SU-DHL-6 (cell line): Measurements from ENCODE around the gene EXOSC3.
"Not testable (repeated sequence)": the region's sequence is repeated elsewhere in the genome, so short reads cannot be mapped to it uniquely, and the experiment has no call there.

ENCODE experiments used
- H2AFZ ChIP-seq: fragments of 200-600 bp; sonication (generic); 2 replicates; pipeline ENCODE4 v1.6.1; 2014; ENCODE audit warnings: low read depth, mild to moderate bottlenecking, moderate library complexity, mixed read lengths, antibody characterized with exemption, low read length; ENCODE audit not compliant: severe bottlenecking
- H3F3A ChIP-seq: fragments of 200-600 bp; shearing (Covaris generic); 2 replicates; pipeline ENCODE4 v1.6.0; 2016; ENCODE audit warnings: antibody characterized with exemption, mild to moderate bottlenecking; ENCODE audit not compliant: insufficient read depth
- H3K27ac ChIP-seq: fragments of 200-600 bp; sonication (generic); 2 replicates; pipeline ENCODE4 v1.5.1; 2016; ENCODE audit warnings: low read depth, mild to moderate bottlenecking, low read length, moderate library complexity, mixed read lengths
- H3K27me3 ChIP-seq: fragments of 200-600 bp; sonication (generic), shearing (Covaris generic); 2 replicates; pipeline ENCODE4 v1.6.0; 2014; ENCODE audit warnings: mild to moderate bottlenecking, low read length
- H3K36me3 ChIP-seq: fragments of 200-600 bp; sonication (generic); 2 replicates; pipeline ENCODE4 v1.6.1; 2014; ENCODE audit warnings: mild to moderate bottlenecking, low read length, mixed read lengths
- H3K4me2 ChIP-seq: fragments of 300-600, 200-600 bp; shearing (Covaris generic), sonication (generic); 2 replicates; pipeline ENCODE4 v1.6.0; 2014; ENCODE audit warnings: low read length, low read depth, mild to moderate bottlenecking; ENCODE audit not compliant: poor library complexity, severe bottlenecking
- H3K4me3 ChIP-seq: fragments of 200-600 bp; sonication (generic); 2 replicates; pipeline ENCODE4 v1.5.1; 2014; ENCODE audit warnings: antibody characterized with exemption, low read length, mild to moderate bottlenecking, mixed read lengths; ENCODE audit not compliant: insufficient read depth, poor library complexity, severe bottlenecking
- H3K79me2 ChIP-seq: fragments of 200-600 bp; sonication (generic); 2 replicates; pipeline ENCODE4 v1.6.1; 2014; ENCODE audit warnings: mild to moderate bottlenecking, low read length, moderate library complexity; ENCODE audit not compliant: insufficient read depth
- H3K9ac ChIP-seq: fragments of 200-600 bp; sonication (generic); 2 replicates; pipeline ENCODE4 v1.7.0; 2014; ENCODE audit warnings: mild to moderate bottlenecking, low read length
- H3K9me2 ChIP-seq: fragments of 200-600 bp; sonication (generic); replicated peaks from 2 replicates; pipeline ENCODE4 v1.6.1; 2014; ENCODE audit warnings: low read length; ENCODE audit not compliant: insufficient read depth
- H3K9me3 ChIP-seq: fragments of 200-600 bp; sonication (generic); 2 replicates; pipeline ENCODE4 v1.6.1; 2014; ENCODE audit warnings: low read length, mixed read lengths; ENCODE audit not compliant: insufficient read depth
- H4K20me1 ChIP-seq: fragments of 200-600 bp; sonication (generic); 2 replicates; pipeline ENCODE4 v1.6.1; 2014; ENCODE audit warnings: low read depth, mild to moderate bottlenecking, antibody characterized with exemption, low read length, moderate library complexity, mixed read lengths
- CTCF ChIP-seq: fragments of 200-600 bp; sonication (generic); IDR thresholded peaks from one replicate; pipeline ENCODE4 v1.5.1; 2017; ENCODE audit warnings: antibody characterized with exemption, mild to moderate bottlenecking, low read length, moderate library complexity; ENCODE audit not compliant: insufficient read depth, poor library complexity, severe bottlenecking
- EZH2phosphoT487 ChIP-seq: fragments of 200-600 bp; sonication (generic), shearing (Covaris generic); conservative IDR thresholded peaks from 2 replicates; pipeline ENCODE4 v1.6.1; 2018; ENCODE audit warnings: mild to moderate bottlenecking, antibody characterized with exemption, low read length, moderate library complexity, mixed read lengths

The EXOSC3 gene

GRCh38 chr9:37811906-37812476, 27.1 kb upstream of the EXOSC3 start:
- Histone ChIP-seq H3K27ac (no peak overlapping the region), H3K27me3 (no peaks in the 10 kb centered on the region), H3K36me3 (no peaks in the 10 kb centered on the region; the same call in 1 of the 2 replicates), H3F3A (peaks cover 7% of the 10 kb centered on the region; the same call in 1 of the 2 replicates), H3K9me3 (no peaks in the 10 kb centered on the region), H2AFZ (no peak overlapping the region), H3K9ac (no peak overlapping the region), H3K9me2 (no peaks in the 10 kb centered on the region), H3K79me2 (peaks cover 35% of the 10 kb centered on the region), H3K4me2 (no peak overlapping the region), H4K20me1 (0 out of 2 replicates have a peak, but pooled peaks cover 3% of the 10 kb centered on the region), H3K4me3 (no peak overlapping the region)
- TF ChIP-seq CTCF (no peak), EZH2phosphoT487 (no peak)

- not testable (repeated sequence) for H3K27ac ChIP-seq, H3K4me3 ChIP-seq, H3K9ac ChIP-seq, H3K9me2 ChIP-seq, H2AFZ ChIP-seq, H3K9me3 ChIP-seq, H3K36me3 ChIP-seq, H4K20me1 ChIP-seq, H3K4me2 ChIP-seq, H3K27me3 ChIP-seq, H3F3A ChIP-seq
- peaks cover 52% of the 10 kb centered on the region for H3K79me2 ChIP-seq
Observed at GRCh38 chr9:37809676-37810075, 24.8 kb upstream of the EXOSC3 start.

GRCh38 chr9:37806271-37806670, 21.4 kb upstream of the EXOSC3 start:
- Histone ChIP-seq H3K27ac (no peak overlapping the region), H3K36me3 (no peaks in the 10 kb centered on the region; the same call in 1 of the 2 replicates), H3K9me3 (no peaks in the 10 kb centered on the region), H3K9me2 (no peaks in the 10 kb centered on the region), H3K9ac (no peak overlapping the region), H3K79me2 (peaks cover 77% of the 10 kb centered on the region), H4K20me1 (peaks cover 5% of the 10 kb centered on the region; the same call in 1 of the 2 replicates), H2AFZ (no peak overlapping the region), H3K27me3 (no peaks in the 10 kb centered on the region), H3F3A (peaks cover 9% of the 10 kb centered on the region; the same call in 1 of the 2 replicates), H3K4me2 (no peak overlapping the region), H3K4me3 (no peak overlapping the region)
- no peak for TF ChIP-seq EZH2phosphoT487
- no peak for TF ChIP-seq CTCF

GRCh38 chr9:37801959-37802711, 17.3 kb upstream of the EXOSC3 start:
- H3K4me3 ChIP-seq, result peak overlapping the region; percentile 66
- no peaks in the 10 kb centered on the region for H3K36me3 ChIP-seq
- no peak for TF ChIP-seq EZH2phosphoT487
- no peak for TF ChIP-seq CTCF
- peaks cover 5% of the 10 kb centered on the region; the same call in 1 of the 2 replicates for H4K20me1 ChIP-seq
- H3K79me2 ChIP-seq, result peaks cover 63% of the 10 kb centered on the region
- no peaks in the 10 kb centered on the region for H3K9me3 ChIP-seq
- no peak overlapping the region for H2AFZ ChIP-seq
- peaks cover 5% of the 10 kb centered on the region; the same call in 1 of the 2 replicates for H3F3A ChIP-seq
- H3K27me3 ChIP-seq, result no peaks in the 10 kb centered on the region
- no peaks in the 10 kb centered on the region for H3K9me2 ChIP-seq
- peak overlapping the region; percentile 96 for H3K9ac ChIP-seq
- H3K27ac ChIP-seq, result no peak overlapping the region
- peak overlapping the region; percentile 87 for H3K4me2 ChIP-seq
